Ovary (tissue), 3 donors: Measurements from ENCODE around the gene FURIN.

Experiments used
- EP300 ChIP-seq: sonication (generic); formaldehyde crosslinking; IDR thresholded peaks from one replicate; pipeline ENCODE4 v1.6.1; 2017; ENCODE audit warnings: antibody characterized with exemption
- POLR2A ChIP-seq: fragments of 450-650 bp; IDR thresholded peaks from one replicate; pipeline ENCODE4 v1.6.1; 2017; ENCODE audit warnings: antibody characterized with exemption, mild to moderate bottlenecking, moderate library complexity
- TF ChIP-seq, protein P1 (sequence below), 3 donors: fragments of 450-650 bp in 2 of 3; fragments of 200-600 bp in 1 of 3; IDR thresholded peaks; one replicate each; pipeline versions ENCODE4 v1.5.1 to v1.8.0; 2016 to 2022; ENCODE audit warnings: antibody characterized with exemption in 3 of 3, mild to moderate bottlenecking in 1 of 3
- donor health status: DM: no; HTN: no; CAD: no.

DNA sequence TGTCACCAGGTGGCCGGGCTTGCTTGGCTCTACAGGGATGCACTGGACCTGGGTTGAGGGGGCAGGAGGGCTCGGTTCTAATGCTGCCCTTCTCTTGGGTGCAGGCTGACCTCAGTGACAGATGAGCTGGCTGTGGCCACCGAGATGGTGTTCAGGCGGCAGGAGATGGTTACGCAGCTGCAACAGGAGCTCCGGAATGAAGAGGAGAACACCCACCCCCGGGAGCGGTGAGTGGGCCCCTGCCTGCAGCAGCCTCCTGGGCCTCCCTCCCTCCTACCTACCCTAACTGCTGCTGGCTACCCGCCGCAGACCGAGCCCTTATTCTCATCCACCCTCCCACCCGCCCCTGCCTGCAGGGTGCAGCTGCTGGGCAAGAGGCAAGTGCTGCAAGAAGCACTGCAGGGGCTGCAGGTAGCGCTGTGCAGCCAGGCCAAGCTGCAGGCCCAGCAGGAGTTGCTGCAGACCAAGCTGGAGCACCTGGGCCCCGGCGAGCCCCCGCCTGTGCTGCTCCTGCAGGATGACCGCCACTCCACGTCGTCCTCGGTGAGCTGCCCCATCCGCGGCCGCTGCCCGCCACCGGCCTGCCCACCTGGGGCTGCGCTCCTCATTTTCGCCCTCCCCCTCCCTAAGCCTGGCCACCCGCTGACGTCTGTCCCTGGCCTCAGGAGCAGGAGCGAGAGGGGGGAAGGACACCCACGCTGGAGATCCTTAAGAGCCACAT lies 21.5 kb downstream of the FURIN start:
- TF ChIP-seq, protein P1, sequence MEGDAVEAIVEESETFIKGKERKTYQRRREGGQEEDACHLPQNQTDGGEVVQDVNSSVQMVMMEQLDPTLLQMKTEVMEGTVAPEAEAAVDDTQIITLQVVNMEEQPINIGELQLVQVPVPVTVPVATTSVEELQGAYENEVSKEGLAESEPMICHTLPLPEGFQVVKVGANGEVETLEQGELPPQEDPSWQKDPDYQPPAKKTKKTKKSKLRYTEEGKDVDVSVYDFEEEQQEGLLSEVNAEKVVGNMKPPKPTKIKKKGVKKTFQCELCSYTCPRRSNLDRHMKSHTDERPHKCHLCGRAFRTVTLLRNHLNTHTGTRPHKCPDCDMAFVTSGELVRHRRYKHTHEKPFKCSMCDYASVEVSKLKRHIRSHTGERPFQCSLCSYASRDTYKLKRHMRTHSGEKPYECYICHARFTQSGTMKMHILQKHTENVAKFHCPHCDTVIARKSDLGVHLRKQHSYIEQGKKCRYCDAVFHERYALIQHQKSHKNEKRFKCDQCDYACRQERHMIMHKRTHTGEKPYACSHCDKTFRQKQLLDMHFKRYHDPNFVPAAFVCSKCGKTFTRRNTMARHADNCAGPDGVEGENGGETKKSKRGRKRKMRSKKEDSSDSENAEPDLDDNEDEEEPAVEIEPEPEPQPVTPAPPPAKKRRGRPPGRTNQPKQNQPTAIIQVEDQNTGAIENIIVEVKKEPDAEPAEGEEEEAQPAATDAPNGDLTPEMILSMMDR (IDR thresholded peaks at IDR 0.05), result no peak
- TF ChIP-seq POLR2A, result no peak
- no peak for TF ChIP-seq EP300
